NCI-H1092 treated with DMSO at 0.1 percent for 48 hours (cell line): Measurements from ENCODE around the gene ARID5A.

Experiments
- DNase-seq: peaks from one replicate; lab custom pipeline; 2025; lab: John Stamatoyannopoulos, UW

The ARID5A gene

DNA sequence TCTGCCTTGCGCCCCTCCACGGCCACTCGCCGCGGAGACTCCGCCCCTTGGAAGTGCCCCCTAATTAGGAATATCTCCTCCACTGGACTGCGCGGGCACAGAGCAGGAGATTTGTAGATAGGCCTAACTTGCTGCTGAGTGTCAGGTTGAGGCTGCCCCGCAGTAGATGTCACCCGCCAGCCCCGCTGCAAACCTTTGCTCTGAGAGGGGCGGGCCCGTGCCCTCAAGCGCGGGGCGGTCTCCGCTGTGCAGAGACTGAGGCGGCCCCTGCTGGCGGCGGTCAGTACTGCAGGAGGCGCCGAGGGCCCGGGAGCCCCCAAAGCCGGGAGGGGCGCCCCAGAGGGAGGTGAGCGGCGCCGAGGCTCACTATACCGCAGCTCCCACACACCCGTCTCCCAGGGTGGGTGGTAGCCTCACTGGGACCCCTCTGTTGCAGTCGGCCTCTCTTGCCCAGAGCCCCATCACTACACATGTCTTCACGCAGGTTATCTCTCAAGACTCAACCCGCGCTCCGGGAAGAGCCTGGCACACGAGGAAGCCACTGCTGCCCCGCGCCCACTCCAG is 28.5 kb upstream of the ARID5A start:
- peak; percentile 34 for DNase-seq

DNA sequence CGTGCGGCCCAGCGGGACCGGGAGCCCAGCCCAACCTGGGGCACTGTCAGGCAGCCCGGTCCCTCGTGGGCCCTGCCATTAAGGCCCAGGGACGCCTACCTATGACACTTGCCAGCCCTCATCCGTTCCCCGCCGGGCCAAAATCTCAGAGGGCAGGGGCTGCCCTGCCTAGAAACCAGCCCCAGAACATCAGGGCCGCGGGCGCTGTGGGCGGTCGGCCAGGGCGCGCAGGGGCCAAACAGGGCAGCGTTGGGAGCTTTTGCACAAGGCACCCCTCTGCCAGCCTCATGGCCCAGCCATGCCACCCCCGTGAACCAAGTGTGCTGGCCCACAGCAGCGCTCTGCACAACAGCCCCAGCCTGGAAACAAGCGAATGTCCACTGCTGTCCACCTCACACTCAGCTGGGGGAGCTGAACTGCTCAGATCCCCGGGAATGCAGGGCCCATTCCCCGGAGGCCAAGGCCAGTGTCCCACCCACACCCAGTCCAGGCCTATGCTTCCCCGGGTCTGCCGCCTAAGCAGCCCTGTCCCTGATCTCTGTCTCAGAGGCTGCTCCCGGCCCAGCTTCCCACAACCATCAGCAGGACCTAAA is 27.9 kb upstream of the ARID5A start:
- no peak for DNase-seq

DNA sequence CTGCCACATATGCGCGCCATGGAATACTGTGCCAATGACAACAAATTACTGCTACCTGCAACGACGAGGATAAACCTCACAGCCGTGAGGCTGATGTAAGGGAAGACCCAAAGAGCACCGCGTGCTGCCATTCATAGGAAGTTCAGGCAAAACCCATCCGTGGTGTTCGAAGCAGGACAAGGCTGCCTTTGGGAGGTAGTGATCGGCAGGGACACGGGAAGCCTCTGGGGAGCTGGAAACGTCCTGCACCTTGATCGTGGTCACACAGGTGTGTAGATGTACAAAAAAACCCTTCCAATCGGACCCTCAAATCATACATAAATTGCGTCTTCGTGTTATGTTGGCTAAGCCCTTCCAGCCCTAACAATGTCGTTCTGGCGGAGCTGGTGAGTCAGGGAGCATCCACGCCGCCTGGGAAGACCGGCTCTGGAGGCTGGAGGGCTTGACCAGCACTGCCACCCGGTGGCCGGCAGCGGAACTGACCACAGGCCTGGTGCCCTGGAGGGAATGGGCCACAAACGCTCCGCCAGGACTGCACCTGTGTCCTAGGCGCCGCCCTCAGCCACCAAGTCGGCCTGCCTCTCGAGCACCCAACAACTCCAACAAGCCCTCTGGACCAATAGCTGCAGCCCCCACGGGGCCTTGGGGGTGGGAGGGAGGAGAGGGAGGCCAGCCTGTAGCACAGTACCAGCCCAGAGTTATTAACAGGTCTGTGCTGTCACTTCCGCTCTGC is 27.3 kb upstream of the ARID5A start:
- peak; percentile 44 for DNase-seq

GRCh38 chr2:96509847-96510230 is 26.7 kb upstream of the ARID5A start:
- DNase-seq, result no peak

GRCh38 chr2:96510931-96511595 is 25.5 kb upstream of the ARID5A start:
- DNase-seq, result no peak

- DNase-seq, result no peak
Measured at GRCh38 chr2:96511851-96512250, 24.7 kb upstream of the ARID5A start.

- no peak for DNase-seq
Measured at GRCh38 chr2:96512341-96512740, 24.2 kb upstream of the ARID5A start.

GRCh38 chr2:96514521-96514920 is 22.0 kb upstream of the ARID5A start:
- no peak for DNase-seq

DNA sequence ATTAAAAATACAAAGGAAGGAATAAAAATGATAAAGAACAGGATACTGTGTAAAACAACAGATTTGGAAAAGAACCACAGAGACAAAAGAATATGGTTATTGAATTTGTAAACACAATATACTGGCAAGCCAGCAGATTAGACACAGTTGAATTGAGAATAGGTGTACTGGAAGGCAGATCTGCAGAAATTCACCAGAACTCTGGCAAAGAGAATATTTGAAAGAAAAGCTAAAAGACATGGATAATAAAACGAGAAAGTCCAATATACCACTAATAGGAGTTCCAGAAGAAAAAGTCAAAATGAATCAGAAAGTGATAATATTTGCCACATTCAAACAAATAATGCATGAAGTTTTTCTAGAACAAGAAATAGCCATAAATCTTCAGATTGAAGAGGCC is 19.5 kb upstream of the ARID5A start:
- no peak for DNase-seq

DNA sequence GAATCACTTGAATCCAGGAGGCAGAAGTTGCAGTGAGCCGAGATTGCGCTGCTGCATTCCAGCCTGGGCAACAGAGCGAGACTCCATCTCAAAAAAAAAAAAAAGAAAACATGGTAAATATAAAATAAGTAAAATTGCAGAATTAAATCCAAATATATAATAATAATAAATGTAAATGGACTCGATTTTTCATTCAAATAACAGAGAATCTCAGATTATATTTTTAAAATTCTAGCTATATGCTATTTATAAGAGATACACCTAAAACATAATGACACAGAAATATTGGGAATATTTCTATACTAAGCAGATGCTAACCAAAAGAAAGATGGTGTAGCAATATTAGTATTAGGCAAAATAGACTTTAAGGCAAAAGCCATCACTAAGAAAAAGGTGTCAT is 16.3 kb upstream of the ARID5A start:
- DNase-seq, result no peak

GRCh38 chr2:96520697-96521096 is 15.9 kb upstream of the ARID5A start:
- DNase-seq, result no peak

DNA sequence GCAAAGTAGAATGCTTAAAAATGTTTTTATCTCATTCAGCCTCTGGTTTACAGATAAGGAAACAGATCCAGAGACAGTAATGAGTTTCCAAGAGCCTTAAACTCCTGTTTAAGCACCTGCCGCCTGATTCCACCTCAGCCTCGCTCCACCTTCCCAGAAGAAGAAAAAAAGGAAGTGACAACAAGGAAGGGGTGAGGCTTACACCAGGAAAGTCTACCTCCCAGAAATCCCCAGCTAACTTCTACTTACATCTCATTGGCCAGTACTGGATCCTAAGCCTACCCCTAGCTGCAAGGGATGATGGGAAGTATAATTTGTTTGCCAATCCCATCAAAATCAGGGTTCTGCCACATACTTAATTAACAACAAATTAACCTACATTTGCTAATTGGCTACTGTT is 15.3 kb upstream of the ARID5A start:
- no peak for DNase-seq

GRCh38 chr2:96522304-96523203 is 14.0 kb upstream of the ARID5A start:
- no peak for DNase-seq

GRCh38 chr2:96523659-96524481 is 12.7 kb upstream of the ARID5A start:
- no peak for DNase-seq

DNA sequence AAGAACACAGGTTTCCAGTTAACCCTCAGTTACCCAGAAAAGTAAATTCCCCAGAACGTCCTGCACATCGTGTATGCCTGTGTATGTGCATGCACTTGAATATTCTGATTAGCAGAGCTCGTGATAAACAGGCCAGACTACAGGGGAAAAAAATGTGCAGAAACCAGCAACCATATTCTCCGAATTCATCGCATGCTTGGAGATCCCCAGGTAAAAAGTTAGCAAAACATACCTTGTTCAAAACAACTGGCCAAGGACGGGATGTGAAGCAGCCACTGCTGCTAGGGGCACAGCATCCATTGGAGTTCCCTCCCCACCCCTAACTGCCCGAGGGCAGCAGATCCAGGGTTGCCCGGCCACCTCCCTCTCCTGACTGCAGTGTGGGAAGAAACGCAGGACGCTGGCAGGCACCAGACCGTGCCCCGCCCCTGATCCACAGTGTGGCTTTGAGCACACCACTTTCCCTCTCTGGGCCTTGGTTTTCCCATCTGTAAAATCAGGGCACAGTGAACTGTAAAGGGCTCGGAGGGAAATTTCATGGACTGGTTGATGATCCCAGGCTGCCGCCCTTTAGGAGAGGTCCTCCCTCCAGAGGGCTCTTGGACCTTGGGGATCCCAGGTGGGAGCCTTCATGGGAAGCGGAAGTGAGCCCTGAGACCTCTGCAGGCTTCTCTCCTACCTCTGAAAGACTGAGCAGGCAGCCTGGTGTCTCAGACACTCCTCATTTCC is 11.9 kb upstream of the ARID5A start:
- no peak for DNase-seq

GRCh38 chr2:96525211-96525507 is 11.4 kb upstream of the ARID5A start:
- no peak for DNase-seq

DNA sequence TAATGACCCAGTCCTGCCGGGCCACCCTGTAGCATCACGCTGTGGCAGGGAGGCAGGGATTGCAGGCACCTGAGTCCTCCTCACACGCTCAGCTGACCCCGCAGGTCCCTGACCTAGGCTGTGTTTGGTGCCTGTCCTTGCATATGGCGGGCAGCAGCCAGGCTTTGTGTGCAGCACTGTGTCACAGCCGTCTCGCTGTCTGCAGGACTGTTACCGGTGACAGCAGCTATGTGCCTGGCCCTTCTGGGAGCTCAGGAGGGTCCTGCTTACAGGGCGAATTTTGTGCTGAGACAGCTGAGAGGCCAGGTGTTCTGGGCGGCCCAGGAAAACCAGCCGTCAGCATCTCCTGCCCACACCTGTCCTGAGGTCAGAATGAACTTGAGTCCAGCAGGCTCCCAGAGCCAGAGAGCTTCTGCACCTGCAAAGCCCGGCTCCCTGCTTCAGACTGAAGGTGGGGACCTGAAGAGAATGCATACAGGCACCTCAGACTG is 10.4 kb upstream of the ARID5A start:
- DNase-seq, result no peak

GRCh38 chr2:96526615-96527285 is 9.8 kb upstream of the ARID5A start:
- no peak for DNase-seq

- no peak for DNase-seq
Measured at GRCh38 chr2:96527286-96528005, 9.1 kb upstream of the ARID5A start.
